GM10248 (cell line): Measurements from ENCODE around the gene ECE1.

Source experiments
- CTCF ChIA-PET: fragments of 300-600 bp; sonication (Branson Sonifier 250); formaldehyde crosslinking; extraction: SDS; loops from one replicate; lab custom pipeline; 2021; ENCODE audit warnings: antibody characterized with exemption; lab: Yijun Ruan, JAX
- POLR2A ChIA-PET: fragments of 350-650 bp; sonication (Branson Sonifier 250); formaldehyde crosslinking; extraction: SDS; loops from one replicate; lab custom pipeline; 2020; ENCODE audit warnings: antibody characterized with exemption; lab: Yijun Ruan, JAX
- DNase-seq: peaks from one replicate; pipeline ENCODE4 v3.0.0; 2012; ENCODE audit errors: extremely low spot score
- CTCF ChIP-seq: IDR thresholded peaks from 2 replicates; pipeline ENCODE4 v1.5.1; 2012; ENCODE audit warnings: mild to moderate bottlenecking, low read depth; ENCODE audit errors: extremely low read depth, missing control alignments, control extremely low read depth

The ECE1 gene

GRCh38 chr1:21267191-21268077 is 22.8 kb downstream of the ECE1 start:
- ChIA-PET CTCF (interaction anchor here (0.9 to 10.6 kb wide), 6 partner anchors 11 to 103 kb away, joined by 3 to 196 read pairs (median 61); partner anchors contain the start of gene ECE1), POLR2A (no interaction called here)
- no peak for TF ChIP-seq CTCF
- DNase-seq: no peak

- no peak for DNase-seq
- ChIA-PET POLR2A (no interaction called here), CTCF (interaction anchor here (1.7 to 10.6 kb wide), 3 partner anchors 10 to 104 kb away, joined by 3 to 196 read pairs (median 161); partner anchors contain the start of gene ECE1)
- no peak for TF ChIP-seq CTCF
Observed at GRCh38 chr1:21266119-21266774, 24.0 kb downstream of the ECE1 start.

GRCh38 chr1:21265644-21266043 is 24.6 kb downstream of the ECE1 start:
- DNase-seq: no peak
- TF ChIP-seq CTCF: no peak
- ChIA-PET CTCF (interaction anchor here (1.7 to 10.6 kb wide), 3 partner anchors 9 to 104 kb away, joined by 3 to 196 read pairs (median 161); partner anchors contain the start of gene ECE1), POLR2A (no interaction called here)

GRCh38 chr1:21264898-21265297 is 25.4 kb downstream of the ECE1 start:
- CTCF ChIA-PET: interaction anchor here (1.1 to 10.6 kb wide), 2 partner anchors 8 to 32 kb away, joined by 3 to 196 read pairs; no protein-coding TSS in a partner anchor
- DNase-seq: no peak
- POLR2A ChIA-PET: no interaction called here
- no peak for TF ChIP-seq CTCF

- no peak for TF ChIP-seq CTCF
- DNase-seq: no peak
- ChIA-PET CTCF (interaction anchor here (1.0 to 1.1 kb wide), 2 partner anchors 9 to 31 kb away, joined by 3 read pairs; no protein-coding TSS in a partner anchor), POLR2A (no interaction called here)
Observed at GRCh38 chr1:21263653-21264225, 26.5 kb downstream of the ECE1 start.

GRCh38 chr1:21263052-21263429 is 27.2 kb downstream of the ECE1 start:
- TF ChIP-seq CTCF: no peak
- CTCF ChIA-PET: interaction anchor here (1.5 to 12.7 kb wide), 3 partner anchors 7 to 106 kb away, joined by 5 to 196 read pairs (median 23); no protein-coding TSS in a partner anchor
- no peak for DNase-seq
- POLR2A ChIA-PET: no interaction called here
